ENCODE measurements around the gene ENO2.
A peak's percentile ranks its signal among the peaks of the same experiment; 100 is the strongest.

ENO2 gene

GRCh38 chr12:6959805-6960592, 45.6 kb downstream of the ENO2 start:
- Histone ChIP-seq H3K36me3 (ENCODE audit: control insufficient read depth in 5 of 5, insufficient read depth in 5 of 5, low read length in 5 of 5) (peaks cover 0 to 7% (median 0%) of the 10 kb centered on the region in 5 donors), H3K27me3 (ENCODE audit: control insufficient read depth in 5 of 5, insufficient read depth in 4 of 5, low read length in 5 of 5) (peaks cover 0 to 2% (median 0%) of the 10 kb centered on the region in 5 donors), H3K4me3 (ENCODE audit: low read depth in 1 of 5, low read length in 5 of 5) (peak overlapping the region in 2 of 5 donors; percentile 16 to 37), H3K9ac (ENCODE audit: low read length in 5 of 5) (no peak overlapping the region), H3K9me3 (ENCODE audit: control insufficient read depth in 5 of 5, low read length in 5 of 5) (no peaks in the 10 kb centered on the region), H3K4me1 (ENCODE audit: control insufficient read depth in 5 of 5, insufficient read depth in 5 of 5, low read length in 5 of 5) (peaks cover 12 to 86% (median 66%) of the 10 kb centered on the region in 5 donors), H3K27ac (ENCODE audit: low read depth, low read length) (peak overlapping the region; percentile 67)

GRCh38 chr12:6960593-6961277, 46.4 kb downstream of the ENO2 start:
- Histone ChIP-seq H3K4me3 (ENCODE audit: low read depth in 1 of 5, low read length in 5 of 5) (peak overlapping the region in 3 of 5 donors; percentile 23 to 47 (median 47)), H3K27ac (ENCODE audit: low read depth, low read length) (peak overlapping the region; percentile 69), H3K9ac (ENCODE audit: low read length in 5 of 5) (peak overlapping the region in 4 of 5 donors; percentile 14 to 77 (median 42)), H3K9me3 (ENCODE audit: control insufficient read depth in 5 of 5, low read length in 5 of 5) (no peaks in the 10 kb centered on the region), H3K36me3 (ENCODE audit: control insufficient read depth in 5 of 5, insufficient read depth in 5 of 5, low read length in 5 of 5) (peaks cover 0 to 14% (median 7%) of the 10 kb centered on the region in 5 donors), H3K4me1 (ENCODE audit: control insufficient read depth in 5 of 5, insufficient read depth in 5 of 5, low read length in 5 of 5) (peaks cover 12 to 79% (median 64%) of the 10 kb centered on the region in 5 donors), H3K27me3 (ENCODE audit: control insufficient read depth in 5 of 5, insufficient read depth in 4 of 5, low read length in 5 of 5) (peaks cover 0 to 2% (median 0%) of the 10 kb centered on the region in 5 donors)

- H3K27ac ChIP-seq (ENCODE audit: low read depth, low read length) = peak overlapping the region; percentile 69
- H3K9me3 ChIP-seq (ENCODE audit: control insufficient read depth in 5 of 5, low read length in 5 of 5) = no peaks in the 10 kb centered on the region
- H3K4me3 ChIP-seq (ENCODE audit: low read depth in 1 of 5, low read length in 5 of 5) = peak overlapping the region; percentile 23 to 57 (median 47)
- H3K9ac ChIP-seq (ENCODE audit: low read length in 5 of 5) = peak overlapping the region in 4 of 5 donors; percentile 55 to 77 (median 65)
- H3K36me3 ChIP-seq (ENCODE audit: control insufficient read depth in 5 of 5, insufficient read depth in 5 of 5, low read length in 5 of 5) = peaks cover 3 to 17% (median 12%) of the 10 kb centered on the region in 5 donors
- H3K27me3 ChIP-seq (ENCODE audit: control insufficient read depth in 5 of 5, insufficient read depth in 4 of 5, low read length in 5 of 5) = peaks cover 0 to 2% (median 0%) of the 10 kb centered on the region in 5 donors
- peaks cover 12 to 75% (median 64%) of the 10 kb centered on the region in 5 donors for H3K4me1 ChIP-seq (ENCODE audit: control insufficient read depth in 5 of 5, insufficient read depth in 5 of 5, low read length in 5 of 5)
These were observed 46.9 kb downstream of the ENO2 start for GRCh38 chr12:6961278-6961694.

- Histone ChIP-seq H3K27me3 (ENCODE audit: control insufficient read depth in 5 of 5, insufficient read depth in 4 of 5, low read length in 5 of 5) (peaks cover 0 to 2% (median 0%) of the 10 kb centered on the region in 5 donors), H3K36me3 (ENCODE audit: control insufficient read depth in 5 of 5, insufficient read depth in 5 of 5, low read length in 5 of 5) (peaks cover 6 to 20% (median 17%) of the 10 kb centered on the region in 5 donors), H3K9me3 (ENCODE audit: control insufficient read depth in 5 of 5, low read length in 5 of 5) (no peaks in the 10 kb centered on the region), H3K4me3 (ENCODE audit: low read depth in 1 of 5, low read length in 5 of 5) (peak overlapping the region; percentile 23 to 57 (median 47)), H3K4me1 (ENCODE audit: control insufficient read depth in 5 of 5, insufficient read depth in 5 of 5, low read length in 5 of 5) (peaks cover 12 to 70% (median 59%) of the 10 kb centered on the region in 5 donors), H3K27ac (ENCODE audit: low read depth, low read length) (peak overlapping the region; percentile 69), H3K9ac (ENCODE audit: low read length in 5 of 5) (peak overlapping the region in 4 of 5 donors; percentile 55 to 77 (median 65))
These were observed 47.4 kb downstream of the ENO2 start for GRCh38 chr12:6961695-6962284.

GRCh38 chr12:6962285-6963015, 48.1 kb downstream of the ENO2 start:
- Histone ChIP-seq H3K4me1 (ENCODE audit: control insufficient read depth in 5 of 5, insufficient read depth in 5 of 5, low read length in 5 of 5) (peaks cover 12 to 64% (median 54%) of the 10 kb centered on the region in 5 donors), H3K4me3 (ENCODE audit: low read depth in 1 of 5, low read length in 5 of 5) (peak overlapping the region in 4 of 5 donors; percentile 23 to 47 (median 40)), H3K9ac (ENCODE audit: low read length in 5 of 5) (peak overlapping the region in 3 of 5 donors; percentile 22 to 65 (median 37)), H3K36me3 (ENCODE audit: control insufficient read depth in 5 of 5, insufficient read depth in 5 of 5, low read length in 5 of 5) (peaks cover 6 to 24% (median 22%) of the 10 kb centered on the region in 5 donors), H3K27me3 (ENCODE audit: control insufficient read depth in 5 of 5, insufficient read depth in 4 of 5, low read length in 5 of 5) (peaks cover 0 to 2% (median 0%) of the 10 kb centered on the region in 5 donors), H3K27ac (ENCODE audit: low read depth, low read length) (peak overlapping the region; percentile 69), H3K9me3 (ENCODE audit: control insufficient read depth in 5 of 5, low read length in 5 of 5) (no peaks in the 10 kb centered on the region)

- Histone ChIP-seq H3K36me3 (ENCODE audit: control insufficient read depth in 5 of 5, insufficient read depth in 5 of 5, low read length in 5 of 5) (peaks cover 6 to 31% (median 30%) of the 10 kb centered on the region in 5 donors), H3K9me3 (ENCODE audit: control insufficient read depth in 5 of 5, low read length in 5 of 5) (no peaks in the 10 kb centered on the region), H3K27ac (ENCODE audit: low read depth, low read length) (no peak overlapping the region), H3K27me3 (ENCODE audit: control insufficient read depth in 5 of 5, insufficient read depth in 4 of 5, low read length in 5 of 5) (peaks cover 0 to 2% (median 0%) of the 10 kb centered on the region in 5 donors), H3K4me3 (ENCODE audit: low read depth in 1 of 5, low read length in 5 of 5) (no peak overlapping the region), H3K9ac (ENCODE audit: low read length in 5 of 5) (no peak overlapping the region), H3K4me1 (ENCODE audit: control insufficient read depth in 5 of 5, insufficient read depth in 5 of 5, low read length in 5 of 5) (peaks cover 12 to 58% (median 48%) of the 10 kb centered on the region in 5 donors)
These were observed 48.8 kb downstream of the ENO2 start for GRCh38 chr12:6963016-6963731.

- Histone ChIP-seq H3K9me3 (ENCODE audit: control insufficient read depth in 5 of 5, low read length in 5 of 5) (no peaks in the 10 kb centered on the region), H3K4me1 (ENCODE audit: control insufficient read depth in 5 of 5, insufficient read depth in 5 of 5, low read length in 5 of 5) (peaks cover 12 to 57% (median 44%) of the 10 kb centered on the region in 5 donors), H3K4me3 (ENCODE audit: low read depth in 1 of 5, low read length in 5 of 5) (no peak overlapping the region), H3K36me3 (ENCODE audit: control insufficient read depth in 5 of 5, insufficient read depth in 5 of 5, low read length in 5 of 5) (peaks cover 6 to 38% (median 36%) of the 10 kb centered on the region in 5 donors), H3K9ac (ENCODE audit: low read length in 5 of 5) (peak overlapping the region in 1 of 5 donors; percentile 17), H3K27me3 (ENCODE audit: control insufficient read depth in 5 of 5, insufficient read depth in 4 of 5, low read length in 5 of 5) (peaks cover 0 to 2% (median 0%) of the 10 kb centered on the region in 5 donors), H3K27ac (ENCODE audit: low read depth, low read length) (peak overlapping the region; percentile 70)
These were observed 49.5 kb downstream of the ENO2 start for GRCh38 chr12:6963791-6964413.

GRCh38 chr12:6964605-6965025, 50.2 kb downstream of the ENO2 start:
- Histone ChIP-seq H3K27me3 (ENCODE audit: control insufficient read depth in 5 of 5, insufficient read depth in 4 of 5, low read length in 5 of 5) (peaks cover 0 to 2% (median 0%) of the 10 kb centered on the region in 5 donors), H3K9ac (ENCODE audit: low read length in 5 of 5) (peak overlapping the region; percentile 28 to 50 (median 33)), H3K9me3 (ENCODE audit: control insufficient read depth in 5 of 5, low read length in 5 of 5) (no peaks in the 10 kb centered on the region), H3K4me1 (ENCODE audit: control insufficient read depth in 5 of 5, insufficient read depth in 5 of 5, low read length in 5 of 5) (peaks cover 13 to 58% (median 45%) of the 10 kb centered on the region in 5 donors), H3K27ac (ENCODE audit: low read depth, low read length) (peak overlapping the region; percentile 70), H3K4me3 (ENCODE audit: low read depth in 1 of 5, low read length in 5 of 5) (no peak overlapping the region), H3K36me3 (ENCODE audit: control insufficient read depth in 5 of 5, insufficient read depth in 5 of 5, low read length in 5 of 5) (peaks cover 6 to 43% (median 36%) of the 10 kb centered on the region in 5 donors)
